Endodermal cell (in vitro differentiated cells): ENCODE measurements around the gene KDM7A. TPM values are rescaled to one million over a fixed set of nuclear protein-coding genes. Genes with fewer than 3 reads are reported as not detected.

Source experiments
- DNase-seq: peaks from one replicate; pipeline ENCODE4 v3.0.0-alpha.2; 2017
- H3K27ac ChIP-seq: 2 replicates; pipeline ENCODE4 v1.5.1; 2013; ENCODE audit warnings: mild to moderate bottlenecking, low read depth, low read length, moderate library complexity
- H3K27me3 ChIP-seq: 2 replicates; pipeline ENCODE4 v1.6.1; 2013; ENCODE audit warnings: mild to moderate bottlenecking, low read length, moderate library complexity; ENCODE audit not compliant: insufficient read depth, control insufficient read depth, poor library complexity, severe bottlenecking
- H3K36me3 ChIP-seq: 2 replicates; pipeline ENCODE4 v1.7.0; 2013; ENCODE audit warnings: mild to moderate bottlenecking, low read length, moderate library complexity; ENCODE audit not compliant: control insufficient read depth, insufficient read depth
- H3K4me1 ChIP-seq: one replicate; pipeline ENCODE4 v1.7.0; 2013; ENCODE audit warnings: low read length; ENCODE audit not compliant: control insufficient read depth, insufficient read depth
- H3K4me3 ChIP-seq: 2 replicates; pipeline ENCODE4 v1.5.1; 2013; ENCODE audit warnings: mild to moderate bottlenecking, low read length, moderate library complexity
- H3K9ac ChIP-seq: 2 replicates; pipeline ENCODE4 v1.6.1; 2013; ENCODE audit warnings: mild to moderate bottlenecking, low read length, moderate library complexity; ENCODE audit not compliant: poor library complexity, severe bottlenecking; ENCODE audit errors: extremely low read depth
- H3K9me3 ChIP-seq: 2 replicates; pipeline ENCODE4 v1.6.1; 2013; ENCODE audit warnings: mild to moderate bottlenecking, low read length, moderate library complexity; ENCODE audit not compliant: control insufficient read depth
- H3K27ac Mint-ChIP-seq: 2 replicates; pipeline ENCODE4 v1.8.0; 2020; ENCODE audit warnings: mixed read lengths
- H3K27me3 Mint-ChIP-seq: 2 replicates; pipeline ENCODE4 v1.8.0; 2021; ENCODE audit warnings: mild to moderate bottlenecking, mixed read lengths; ENCODE audit not compliant: insufficient read depth
- H3K36me3 Mint-ChIP-seq: 2 replicates; pipeline ENCODE4 v1.8.0; 2020; ENCODE audit warnings: low read depth, mixed read lengths
- H3K4me1 Mint-ChIP-seq: 2 replicates; pipeline ENCODE4 v1.8.0; 2020; ENCODE audit warnings: mixed read lengths
- H3K4me3 Mint-ChIP-seq: 2 replicates; pipeline ENCODE4 v1.8.0; 2020; ENCODE audit warnings: mild to moderate bottlenecking, moderate library complexity, mixed read lengths
- H3K9me3 Mint-ChIP-seq: 2 replicates; pipeline ENCODE4 v1.8.0; 2020; ENCODE audit warnings: mild to moderate bottlenecking, mixed read lengths
- WGBS, 2 experiments: methylation state at CpG; one replicate each; pipeline versions ENCODE4 v1.1.5 to v1.1.7; 2013; ENCODE audit warnings: missing lambda C conversion rate in 2 of 2, mixed read lengths in 1 of 2; ENCODE audit not compliant: insufficient coverage in 1 of 2, insufficient read length in 1 of 2; 5-methylcytosine and 5-hydroxymethylcytosine counted together
- total RNA-seq, 2 donors: library from RNA; stranded (reverse); fragmentation: NEBNext Ultra II Directional in 1 of 2; extraction: Animal tissue kit (Norgen Biotek cat#: 25700) in 1 of 2; gene quantifications; 2 replicates in 1 of 2; 3 replicates in 1 of 2; pipeline ENCODE4 v1.2.1, GENCODE V29; 2021
- TF ChIP-seq, protein P1 (sequence below): fragments of 200-600 bp; sonication (generic); conservative IDR thresholded peaks from 2 replicates; pipeline ENCODE4 v1.5.0; 2021; ENCODE audit warnings: antibody characterized with exemption, mild to moderate bottlenecking

The KDM7A gene
- total RNA-seq, 2 donors from 2014 or later: 22.9 to 24.5 TPM

DNA sequence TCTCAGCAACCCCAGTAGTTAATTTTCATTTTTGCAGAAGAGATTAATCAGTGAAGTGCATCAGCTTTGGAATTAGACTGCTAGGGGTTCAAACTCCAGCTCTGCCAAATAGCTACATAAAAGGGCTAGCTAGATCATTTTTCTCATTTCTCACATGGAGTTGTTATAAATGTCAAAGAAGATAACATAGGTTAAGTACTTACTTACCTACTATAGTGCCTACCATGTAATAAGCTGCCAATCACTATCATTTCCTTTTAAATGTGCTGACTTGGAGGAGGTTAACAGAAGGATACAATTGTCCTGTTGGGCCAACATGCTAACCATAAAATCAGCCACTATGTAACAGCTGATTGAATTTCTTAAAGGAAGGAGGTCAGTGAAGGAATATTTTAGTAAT is 40.7 kb downstream of the KDM7A start:
- Histone ChIP-seq H3K9me3 (no peaks in the 10 kb centered on the region), H3K36me3 (peaks cover 31% of the 10 kb centered on the region), H3K27me3 (no peaks in the 10 kb centered on the region), H3K4me3 (no peak overlapping the region), H3K9ac (no peak overlapping the region), H3K4me1 (no peaks in the 10 kb centered on the region), H3K27ac (no peak overlapping the region)
- Mint-ChIP-seq H3K36me3 (peaks cover 24% of the 10 kb centered on the region), H3K27ac (no peak overlapping the region), H3K27me3 (no peaks in the 10 kb centered on the region), H3K4me3 (no peak overlapping the region), H3K4me1 (no peaks in the 10 kb centered on the region), H3K9me3 (no peaks in the 10 kb centered on the region)
- TF ChIP-seq, protein P1, sequence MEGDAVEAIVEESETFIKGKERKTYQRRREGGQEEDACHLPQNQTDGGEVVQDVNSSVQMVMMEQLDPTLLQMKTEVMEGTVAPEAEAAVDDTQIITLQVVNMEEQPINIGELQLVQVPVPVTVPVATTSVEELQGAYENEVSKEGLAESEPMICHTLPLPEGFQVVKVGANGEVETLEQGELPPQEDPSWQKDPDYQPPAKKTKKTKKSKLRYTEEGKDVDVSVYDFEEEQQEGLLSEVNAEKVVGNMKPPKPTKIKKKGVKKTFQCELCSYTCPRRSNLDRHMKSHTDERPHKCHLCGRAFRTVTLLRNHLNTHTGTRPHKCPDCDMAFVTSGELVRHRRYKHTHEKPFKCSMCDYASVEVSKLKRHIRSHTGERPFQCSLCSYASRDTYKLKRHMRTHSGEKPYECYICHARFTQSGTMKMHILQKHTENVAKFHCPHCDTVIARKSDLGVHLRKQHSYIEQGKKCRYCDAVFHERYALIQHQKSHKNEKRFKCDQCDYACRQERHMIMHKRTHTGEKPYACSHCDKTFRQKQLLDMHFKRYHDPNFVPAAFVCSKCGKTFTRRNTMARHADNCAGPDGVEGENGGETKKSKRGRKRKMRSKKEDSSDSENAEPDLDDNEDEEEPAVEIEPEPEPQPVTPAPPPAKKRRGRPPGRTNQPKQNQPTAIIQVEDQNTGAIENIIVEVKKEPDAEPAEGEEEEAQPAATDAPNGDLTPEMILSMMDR: no peak
- DNase-seq: no peak

GRCh38 chr7:140134039-140134438 is 42.7 kb downstream of the KDM7A start:
- no peaks in the 10 kb centered on the region for H3K27me3 Mint-ChIP-seq
- TF ChIP-seq, protein P1: no peak
- WGBS, 2 experiments: 93% methylated on average over 2 of the region's 2 CpGs

DNA sequence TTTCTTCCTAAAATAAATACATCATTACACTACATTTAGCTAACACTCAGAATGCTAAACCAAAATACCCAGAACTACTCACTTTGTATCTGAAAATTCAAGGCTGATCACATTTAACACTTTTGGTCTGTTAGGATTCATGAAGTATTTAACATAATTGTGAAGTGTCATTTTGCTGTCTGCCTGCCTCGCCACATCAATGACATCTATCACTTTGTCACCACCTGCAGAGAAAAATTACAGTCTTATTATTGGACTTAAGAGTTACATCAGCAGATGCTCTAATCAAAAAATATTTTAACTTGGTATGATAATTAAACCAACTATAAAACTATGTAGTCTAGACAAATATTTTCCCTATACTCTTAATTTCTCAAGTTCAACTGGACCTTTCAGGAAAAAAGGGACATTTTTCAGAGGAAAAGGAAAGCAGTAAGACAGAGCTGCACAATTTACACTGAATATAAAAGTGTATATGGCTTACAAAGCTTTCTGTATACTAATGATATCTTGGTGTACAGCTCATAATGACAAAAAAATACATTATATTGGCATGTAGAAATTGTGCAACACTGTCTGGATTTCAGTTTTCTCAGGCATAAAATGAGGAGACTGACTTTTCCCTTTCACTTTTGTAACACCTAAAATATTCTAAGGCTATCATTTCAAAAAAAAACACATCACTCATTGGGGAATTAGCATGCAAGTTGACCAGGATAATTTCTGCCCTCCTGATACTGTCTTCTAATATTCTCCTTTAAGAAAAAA is 49.2 kb downstream of the KDM7A start:
- Mint-ChIP-seq H3K36me3 (peaks cover 62% of the 10 kb centered on the region), H3K9me3 (no peaks in the 10 kb centered on the region), H3K4me3 (no peak overlapping the region), H3K4me1 (no peaks in the 10 kb centered on the region), H3K27ac (no peak overlapping the region), H3K27me3 (no peaks in the 10 kb centered on the region)
- DNase-seq: no peak
- Histone ChIP-seq H3K9ac (no peak overlapping the region), H3K4me1 (no peaks in the 10 kb centered on the region), H3K9me3 (no peaks in the 10 kb centered on the region), H3K27ac (no peak overlapping the region), H3K36me3 (peaks cover 61% of the 10 kb centered on the region), H3K27me3 (no peaks in the 10 kb centered on the region), H3K4me3 (no peak overlapping the region)
- TF ChIP-seq, protein P1: no peak
- 100% methylated on average over 1 of the region's 1 CpG; no CpG with 5 or more reads in 1 of the 2 experiments for WGBS, 2 experiments

More at GRCh38 chr7:140134039-140134438, 42.7 kb downstream of the KDM7A start:
- no peaks in the 10 kb centered on the region for H3K27me3 ChIP-seq
- no peak for DNase-seq
- Mint-ChIP-seq H3K4me3 (no peak overlapping the region), H3K27ac (no peak overlapping the region), H3K9me3 (no peaks in the 10 kb centered on the region), H3K36me3 (peaks cover 35% of the 10 kb centered on the region), H3K4me1 (no peaks in the 10 kb centered on the region)
- H3K4me3 ChIP-seq: no peak overlapping the region
- H3K27ac ChIP-seq: no peak overlapping the region
- peaks cover 39% of the 10 kb centered on the region for H3K36me3 ChIP-seq
- H3K9me3 ChIP-seq: no peaks in the 10 kb centered on the region
- no peak overlapping the region for H3K9ac ChIP-seq
- H3K4me1 ChIP-seq: no peaks in the 10 kb centered on the region
